Neural cell (in vitro differentiated cells): Measurements from ENCODE around the gene COLGALT1. TPM values are rescaled to one million over a fixed set of nuclear protein-coding genes. Genes with fewer than 3 reads are reported as not detected.

Source experiments
- H2AFZ ChIP-seq: fragments of 200-600, 300-800 bp; sonication (generic), shearing (Covaris generic); 2 replicates; pipeline ENCODE4 v1.6.0; 2014; ENCODE audit warnings: low read depth, mild to moderate bottlenecking, antibody characterized with exemption, low read length, moderate library complexity
- H3F3A ChIP-seq: fragments of 200-600 bp; shearing (Covaris generic); 2 replicates; pipeline ENCODE4 v1.6.1; 2016; ENCODE audit warnings: mild to moderate bottlenecking, moderate library complexity, mixed read lengths, antibody characterized with exemption, low read length; ENCODE audit not compliant: insufficient read depth, poor library complexity, severe bottlenecking
- H3K27ac ChIP-seq: fragments of 200-600, 300-800 bp; sonication (generic), shearing (Covaris generic); 2 replicates; pipeline ENCODE4 v1.5.1; 2014; ENCODE audit warnings: mild to moderate bottlenecking, low read length, moderate library complexity
- H3K27me3 ChIP-seq: fragments of 300-800, 200-600 bp; sonication (generic), shearing (Covaris generic); 2 replicates; pipeline ENCODE4 v1.6.0; 2014; ENCODE audit warnings: mild to moderate bottlenecking, low read depth, low read length, moderate library complexity; ENCODE audit not compliant: insufficient read depth
- H3K36me3 ChIP-seq: fragments of 300-800, 200-600 bp; sonication (generic), shearing (Covaris generic); 2 replicates; pipeline ENCODE4 v1.5.1; 2014; ENCODE audit warnings: mild to moderate bottlenecking, antibody characterized with exemption, low read length, moderate library complexity; ENCODE audit not compliant: insufficient read depth
- H3K4me2 ChIP-seq: fragments of 300-800, 200-600 bp; sonication (generic), shearing (Covaris generic); 2 replicates; pipeline ENCODE4 v1.6.0; 2014; ENCODE audit warnings: mild to moderate bottlenecking, low read length
- H3K4me3 ChIP-seq: fragments of 300-800, 200-600 bp; sonication (generic), shearing (Covaris generic); 2 replicates; pipeline ENCODE4 v1.5.1; 2014; ENCODE audit warnings: mild to moderate bottlenecking, low read length, moderate library complexity
- H3K79me2 ChIP-seq: fragments of 200-600 bp; shearing (Covaris generic); replicated peaks from 2 replicates; pipeline ENCODE4 v1.6.0; 2014; ENCODE audit warnings: mild to moderate bottlenecking, low read length, moderate library complexity; ENCODE audit not compliant: insufficient read depth
- H3K9ac ChIP-seq: fragments of 300-800, 200-600 bp; sonication (generic), shearing (Covaris generic); 2 replicates; pipeline ENCODE4 v1.6.1; 2016; ENCODE audit warnings: mild to moderate bottlenecking, low read length, mixed read lengths
- H3K9me2 ChIP-seq: fragments of 200-600 bp; shearing (Covaris generic); 2 replicates; pipeline ENCODE4 v1.6.1; 2016; ENCODE audit warnings: mild to moderate bottlenecking, low read length, mixed read lengths; ENCODE audit not compliant: insufficient read depth
- H3K9me3 ChIP-seq: fragments of 200-600, 300-800 bp; sonication (generic), shearing (Covaris generic); 2 replicates; pipeline ENCODE4 v1.6.1; 2016; ENCODE audit warnings: mild to moderate bottlenecking, mixed run types, low read length, moderate library complexity, mixed read lengths
- H4K20me1 ChIP-seq: fragments of 200-600 bp; shearing (Covaris generic); 2 replicates; pipeline ENCODE4 v1.6.1; 2016; ENCODE audit warnings: mild to moderate bottlenecking, mixed run types; ENCODE audit not compliant: insufficient read depth
- CTCF ChIP-seq: fragments of 450-650 bp; IDR thresholded peaks from 2 replicates; pipeline ENCODE4 v1.5.1; 2014; ENCODE audit warnings: antibody characterized with exemption, mild to moderate bottlenecking, moderate library complexity; ENCODE audit not compliant: poor library complexity, severe bottlenecking
- EP300 ChIP-seq: fragments of 450-650 bp; conservative IDR thresholded peaks from 2 replicates; pipeline ENCODE4 v1.6.1; 2014; ENCODE audit warnings: antibody characterized with exemption, mild to moderate bottlenecking, moderate library complexity; ENCODE audit not compliant: poor library complexity, severe bottlenecking
- EZH2 ChIP-seq: fragments of 200-600, 300-800 bp; shearing (Covaris generic), sonication (generic); IDR thresholded peaks from 2 replicates; pipeline ENCODE4 v1.6.1; 2014; ENCODE audit warnings: antibody characterized with exemption, low read length, borderline replicate concordance, mild to moderate bottlenecking; ENCODE audit not compliant: insufficient read depth, poor library complexity, severe bottlenecking
- MXI1 ChIP-seq: fragments of 450-650 bp; conservative IDR thresholded peaks from 2 replicates; pipeline ENCODE4 v1.6.1; 2014; ENCODE audit warnings: antibody characterized with exemption, mild to moderate bottlenecking; ENCODE audit not compliant: poor library complexity, severe bottlenecking
- POLR2AphosphoS5 ChIP-seq: IDR thresholded peaks from 2 replicates; pipeline ENCODE4 v1.6.1; 2012
- RAD21 ChIP-seq: fragments of 450-650 bp; conservative IDR thresholded peaks from 2 replicates; pipeline ENCODE4 v1.6.1; 2014; ENCODE audit warnings: antibody characterized with exemption, mild to moderate bottlenecking, moderate library complexity
- REST ChIP-seq: IDR thresholded peaks from 2 replicates; pipeline ENCODE4 v1.6.1; 2012; ENCODE audit warnings: borderline replicate concordance
- SMC3 ChIP-seq: fragments of 450-650 bp; conservative IDR thresholded peaks from 2 replicates; pipeline ENCODE4 v1.6.1; 2014; ENCODE audit warnings: antibody characterized with exemption, mild to moderate bottlenecking, moderate library complexity; ENCODE audit not compliant: poor library complexity
- TAF1 ChIP-seq: IDR thresholded peaks from 2 replicates; pipeline ENCODE4 v1.6.1; 2012; ENCODE audit warnings: low read depth
- polyA plus RNA-seq: library from polyadenylated mRNA; depleted of rRNA; stranded (reverse); fragments of >200 nt; gene quantifications from 2 replicates; pipeline ENCODE4 v1.2.3, GENCODE V29; 2014

Gene COLGALT1
- polyA plus RNA-seq, 1 donor from 2014 or later = 18.8 TPM

- no peak overlapping the region for H2AFZ ChIP-seq
- H3K9ac ChIP-seq = no peak overlapping the region
- H3K79me2 ChIP-seq = no peaks in the 10 kb centered on the region
- no peaks in the 10 kb centered on the region for H3K27me3 ChIP-seq
- H3K4me3 ChIP-seq = no peak overlapping the region
- no peaks in the 10 kb centered on the region for H3K9me2 ChIP-seq
- no peak for TF ChIP-seq MXI1
- no peak for TF ChIP-seq SMC3
- no peak for TF ChIP-seq TAF1
- TF ChIP-seq EP300 = no peak
- TF ChIP-seq EZH2 = no peak
- no peak for TF ChIP-seq REST
- no peak for TF ChIP-seq POLR2AphosphoS5
- no peak for TF ChIP-seq CTCF
- no peak for TF ChIP-seq RAD21
- peaks cover 7% of the 10 kb centered on the region for H3K9me3 ChIP-seq
- H4K20me1 ChIP-seq = no peaks in the 10 kb centered on the region
- H3K36me3 ChIP-seq = no peaks in the 10 kb centered on the region
- H3F3A ChIP-seq = no peaks in the 10 kb centered on the region
- no peak overlapping the region for H3K4me2 ChIP-seq
- H3K27ac ChIP-seq = no peak overlapping the region
Observed at GRCh38 chr19:17526922-17527321, 28.5 kb upstream of the COLGALT1 start.

GRCh38 chr19:17527326-17527725 is 28.1 kb upstream of the COLGALT1 start:
- Histone ChIP-seq H4K20me1 (no peaks in the 10 kb centered on the region), H3K9ac (no peak overlapping the region), H2AFZ (no peak overlapping the region), H3K4me2 (no peak overlapping the region), H3K9me3 (peaks cover 7% of the 10 kb centered on the region), H3F3A (no peaks in the 10 kb centered on the region), H3K79me2 (no peaks in the 10 kb centered on the region), H3K27me3 (no peaks in the 10 kb centered on the region), H3K9me2 (no peaks in the 10 kb centered on the region), H3K4me3 (no peak overlapping the region), H3K27ac (no peak overlapping the region), H3K36me3 (no peaks in the 10 kb centered on the region)
- no peak for TF ChIP-seq EZH2
- TF ChIP-seq TAF1 = no peak
- no peak for TF ChIP-seq POLR2AphosphoS5
- no peak for TF ChIP-seq RAD21
- no peak for TF ChIP-seq EP300
- no peak for TF ChIP-seq SMC3
- TF ChIP-seq CTCF = no peak
- TF ChIP-seq MXI1 = no peak
- TF ChIP-seq REST = no peak
